HL-60 (cell line): Measurements from ENCODE around the gene RECK.

Experiments
- CTCF ChIP-seq: IDR thresholded peaks from one replicate; pipeline ENCODE4 v1.5.1; 2011; ENCODE audit warnings: low read length, control low read depth, inconsistent platforms; ENCODE audit not compliant: insufficient read depth
- REST ChIP-seq: IDR thresholded peaks from 2 replicates; pipeline ENCODE4 v1.6.1; 2012; ENCODE audit warnings: low read depth; ENCODE audit not compliant: insufficient replicate concordance
- SPI1 ChIP-seq: IDR thresholded peaks from 2 replicates; pipeline ENCODE4 v1.6.1; 2012; ENCODE audit warnings: low read depth, mild to moderate bottlenecking, borderline replicate concordance

DNA sequence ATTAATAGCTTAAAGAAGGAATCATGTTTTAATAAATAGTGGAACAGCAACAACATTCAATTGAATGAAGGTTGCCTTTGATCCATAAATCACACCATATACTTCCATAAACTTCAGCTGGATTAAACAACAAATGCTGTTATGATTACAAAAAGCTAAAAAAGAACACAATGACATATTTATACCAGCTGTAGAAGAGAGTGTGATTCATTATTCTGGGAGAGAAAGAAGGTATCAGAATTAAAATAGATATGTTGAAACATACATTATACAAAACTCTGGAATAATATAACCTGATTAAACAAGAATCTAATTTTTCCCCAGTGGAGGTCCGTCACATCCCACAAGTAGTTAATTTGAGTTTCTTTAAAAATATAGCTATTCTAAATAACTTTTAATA, 7.5 kb upstream of the RECK start:
- TF ChIP-seq CTCF (no peak), REST (no peak), SPI1 (no peak)
